Measurements from ENCODE around the gene TUBB3. TPM values are rescaled to one million over a fixed set of nuclear protein-coding genes. Genes with fewer than 3 reads are reported as not detected.

TUBB3 gene
- total and polyA plus RNA-seq, 10 donors, result 0.41 to 4.3 (median 1.1) TPM; not detected in 2

- peak; percentile 90 to 92 (median 91) for TF ChIP-seq POLR2AphosphoS5 (IDR thresholded peaks at IDR 0.05)
- no peak for TF ChIP-seq POLR2A (IDR thresholded peaks at IDR 0.05)
- 0 to 1% (median 1%) methylated on average over 9 to 39 of the region's 39 CpGs for WGBS, 5 donors
- H3K36me3 ChIP-seq, result peaks cover 0 to 8% (median 0%) of the 10 kb centered on the region in 6 donors
- intact Hi-C loops (cut with DNase I; ENCODE audit: low total_unique reads), result no loop called here
- peaks cover 0 to 58% (median 42%) of the 10 kb centered on the region in 7 donors for H3K27me3 ChIP-seq (replicated peaks in 1 of 7)
- peak; percentile 94 for DNase-seq
- peak overlapping the region in 6 of 8 donors; percentile 19 to 69 (median 50) for H3K27ac ChIP-seq
- peak overlapping the region; percentile 9 to 64 (median 34) for H3K4me3 ChIP-seq
- H3K9me3 ChIP-seq, result no peaks in the 10 kb centered on the region
- H3K4me1 ChIP-seq, result peaks cover 29 to 61% (median 52%) of the 10 kb centered on the region in 6 donors
These were observed 5.2 kb upstream of the TUBB3 start for GRCh38 chr16:89917773-89918452.

GRCh38 chr16:89918453-89919347 lies 4.4 kb upstream of the TUBB3 start, which contains the start of gene MC1R:
MC1R (plus strand) TSS chr16:89918862; CDS start chr16:89919259, 397 bp downstream.
- Histone ChIP-seq H3K27ac (peak within 1 kb of the TSS in 6 of 8 donors; percentile 19 to 69 (median 50)), H3K4me3 (peak within 1 kb of the TSS; percentile 9 to 64 (median 34)), H3K4me1 (peaks cover 33 to 69% (median 59%) of the 10 kb centered on the region in 6 donors), H3K36me3 (peaks cover 0 to under 1% (median 0%) of the 10 kb centered on the region in 6 donors), H3K27me3 (replicated peaks in 1 of 7) (peaks cover 0 to 66% (median 50%) of the 10 kb centered on the region in 7 donors), H3K9me3 (no peaks in the 10 kb centered on the region)
- WGBS, 5 donors, result 6 to 9% (median 8%) methylated on average over 17 to 23 of the region's 23 CpGs
- TF ChIP-seq POLR2A (IDR thresholded peaks at IDR 0.05) (no peak), POLR2AphosphoS5 (IDR thresholded peaks at IDR 0.05) (peak in 1 of 3 donors; percentile 21)
- TF ChIP-seq, protein P1, sequence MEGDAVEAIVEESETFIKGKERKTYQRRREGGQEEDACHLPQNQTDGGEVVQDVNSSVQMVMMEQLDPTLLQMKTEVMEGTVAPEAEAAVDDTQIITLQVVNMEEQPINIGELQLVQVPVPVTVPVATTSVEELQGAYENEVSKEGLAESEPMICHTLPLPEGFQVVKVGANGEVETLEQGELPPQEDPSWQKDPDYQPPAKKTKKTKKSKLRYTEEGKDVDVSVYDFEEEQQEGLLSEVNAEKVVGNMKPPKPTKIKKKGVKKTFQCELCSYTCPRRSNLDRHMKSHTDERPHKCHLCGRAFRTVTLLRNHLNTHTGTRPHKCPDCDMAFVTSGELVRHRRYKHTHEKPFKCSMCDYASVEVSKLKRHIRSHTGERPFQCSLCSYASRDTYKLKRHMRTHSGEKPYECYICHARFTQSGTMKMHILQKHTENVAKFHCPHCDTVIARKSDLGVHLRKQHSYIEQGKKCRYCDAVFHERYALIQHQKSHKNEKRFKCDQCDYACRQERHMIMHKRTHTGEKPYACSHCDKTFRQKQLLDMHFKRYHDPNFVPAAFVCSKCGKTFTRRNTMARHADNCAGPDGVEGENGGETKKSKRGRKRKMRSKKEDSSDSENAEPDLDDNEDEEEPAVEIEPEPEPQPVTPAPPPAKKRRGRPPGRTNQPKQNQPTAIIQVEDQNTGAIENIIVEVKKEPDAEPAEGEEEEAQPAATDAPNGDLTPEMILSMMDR (IDR thresholded peaks at IDR 0.05 in 8 of 11, conservative IDR thresholded peaks at IDR 0.05 in 3 of 11), result peak in 7 of 11 experiments; percentile 32 to 64 (median 43)
- DNase-seq, result no peak
- intact Hi-C loops (cut with DNase I; ENCODE audit: low total_unique reads), result no loop called here

DNA sequence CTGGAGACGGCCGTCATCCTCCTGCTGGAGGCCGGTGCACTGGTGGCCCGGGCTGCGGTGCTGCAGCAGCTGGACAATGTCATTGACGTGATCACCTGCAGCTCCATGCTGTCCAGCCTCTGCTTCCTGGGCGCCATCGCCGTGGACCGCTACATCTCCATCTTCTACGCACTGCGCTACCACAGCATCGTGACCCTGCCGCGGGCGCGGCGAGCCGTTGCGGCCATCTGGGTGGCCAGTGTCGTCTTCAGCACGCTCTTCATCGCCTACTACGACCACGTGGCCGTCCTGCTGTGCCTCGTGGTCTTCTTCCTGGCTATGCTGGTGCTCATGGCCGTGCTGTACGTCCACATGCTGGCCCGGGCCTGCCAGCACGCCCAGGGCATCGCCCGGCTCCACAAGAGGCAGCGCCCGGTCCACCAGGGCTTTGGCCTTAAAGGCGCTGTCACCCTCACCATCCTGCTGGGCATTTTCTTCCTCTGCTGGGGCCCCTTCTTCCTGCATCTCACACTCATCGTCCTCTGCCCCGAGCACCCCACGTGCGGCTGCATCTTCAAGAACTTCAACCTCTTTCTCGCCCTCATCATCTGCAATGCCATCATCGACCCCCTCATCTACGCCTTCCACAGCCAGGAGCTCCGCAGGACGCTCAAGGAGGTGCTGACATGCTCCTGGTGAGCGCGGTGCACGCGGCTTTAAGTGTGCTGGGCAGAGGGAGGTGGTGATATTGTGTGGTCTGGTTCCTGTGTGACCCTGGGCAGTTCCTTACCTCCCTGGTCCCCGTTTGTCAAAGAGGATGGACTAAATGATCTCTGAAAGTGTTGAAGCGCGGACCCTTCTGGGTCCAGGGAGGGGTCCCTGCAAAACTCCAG lies 3.4 kb upstream of the TUBB3 start:
- TF ChIP-seq POLR2A (IDR thresholded peaks at IDR 0.05) (no peak), POLR2AphosphoS5 (IDR thresholded peaks at IDR 0.05) (peak in 1 of 3 donors; percentile 40)
- TF ChIP-seq, protein P1 (IDR thresholded peaks at IDR 0.05 in 8 of 11, conservative IDR thresholded peaks at IDR 0.05 in 3 of 11), result no peak
- no peak overlapping the region for H3K4me3 ChIP-seq
- 86 to 94% (median 91%) methylated on average over 47 to 52 of the region's 52 CpGs for WGBS, 5 donors
- H3K27me3 ChIP-seq (replicated peaks in 1 of 7), result peaks cover under 1 to 77% (median 61%) of the 10 kb centered on the region in 7 donors
- H3K4me1 ChIP-seq, result peaks cover 34 to 79% (median 70%) of the 10 kb centered on the region in 6 donors
- no peak for DNase-seq
- no peaks in the 10 kb centered on the region for H3K9me3 ChIP-seq
- H3K27ac ChIP-seq, result no peak overlapping the region
- intact Hi-C loops (cut with DNase I; ENCODE audit: low total_unique reads), result no loop called here
- H3K36me3 ChIP-seq, result no peaks in the 10 kb centered on the region

DNA sequence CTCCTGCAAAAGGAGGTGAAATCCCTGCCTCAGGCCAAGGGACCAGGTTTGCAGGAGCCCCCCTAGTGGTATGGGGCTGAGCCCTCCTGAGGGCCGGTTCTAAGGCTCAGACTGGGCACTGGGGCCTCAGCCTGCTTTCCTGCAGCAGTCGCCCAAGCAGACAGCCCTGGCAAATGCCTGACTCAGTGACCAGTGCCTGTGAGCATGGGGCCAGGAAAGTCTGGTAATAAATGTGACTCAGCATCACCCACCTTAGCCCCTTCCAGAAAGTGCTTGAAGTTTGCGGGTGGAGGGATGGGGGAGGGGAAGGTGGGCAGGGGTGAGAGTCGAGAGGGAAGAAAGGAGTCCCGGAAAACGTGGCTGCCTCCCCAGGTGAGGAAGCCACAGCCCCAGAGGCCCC lies 2.4 kb upstream of the TUBB3 start:
- Histone ChIP-seq H3K27ac (peak overlapping the region in 2 of 8 donors; percentile 81 to 84), H3K4me3 (no peak overlapping the region), H3K9me3 (no peaks in the 10 kb centered on the region), H3K36me3 (no peaks in the 10 kb centered on the region), H3K4me1 (peaks cover 37 to 89% (median 80%) of the 10 kb centered on the region in 6 donors), H3K27me3 (replicated peaks in 1 of 7) (peaks cover 3 to 86% (median 70%) of the 10 kb centered on the region in 7 donors)
- 23 to 38% (median 27%) methylated on average over 5 to 6 of the region's 6 CpGs for WGBS, 5 donors
- TF ChIP-seq, protein P1 (IDR thresholded peaks at IDR 0.05 in 8 of 11, conservative IDR thresholded peaks at IDR 0.05 in 3 of 11), result no peak
- no peak for TF ChIP-seq POLR2A (IDR thresholded peaks at IDR 0.05)
- TF ChIP-seq POLR2AphosphoS5 (IDR thresholded peaks at IDR 0.05), result no peak
- no peak for DNase-seq
- intact Hi-C loops (cut with DNase I; ENCODE audit: low total_unique reads), result no loop called here
